PC-9 (cell line): ENCODE results near the gene MMP20.

Experiments
- CTCF ChIP-seq: fragments of 200-600 bp; sonication (generic); conservative IDR thresholded peaks from 2 replicates; pipeline ENCODE4 v1.6.1; 2017; ENCODE audit warnings: mixed run types, antibody characterized with exemption, mild to moderate bottlenecking, moderate library complexity
- EZH2 ChIP-seq: fragments of 200-600 bp; sonication (generic); IDR thresholded peaks from 2 replicates; pipeline ENCODE4 v1.8.0; 2017; ENCODE audit warnings: antibody characterized with exemption, low read depth

GRCh38 chr11:102626676-102627075 is 1.5 kb upstream of the MMP20 start:
- TF ChIP-seq CTCF, result no peak
- no peak for TF ChIP-seq EZH2
